ENCODE measurements around the gene SEPHS1.
"Not testable (repeated sequence)": the region's sequence is repeated elsewhere in the genome, so short reads cannot be mapped to it uniquely, and the experiment has no call there.

SEPHS1 gene

DNA sequence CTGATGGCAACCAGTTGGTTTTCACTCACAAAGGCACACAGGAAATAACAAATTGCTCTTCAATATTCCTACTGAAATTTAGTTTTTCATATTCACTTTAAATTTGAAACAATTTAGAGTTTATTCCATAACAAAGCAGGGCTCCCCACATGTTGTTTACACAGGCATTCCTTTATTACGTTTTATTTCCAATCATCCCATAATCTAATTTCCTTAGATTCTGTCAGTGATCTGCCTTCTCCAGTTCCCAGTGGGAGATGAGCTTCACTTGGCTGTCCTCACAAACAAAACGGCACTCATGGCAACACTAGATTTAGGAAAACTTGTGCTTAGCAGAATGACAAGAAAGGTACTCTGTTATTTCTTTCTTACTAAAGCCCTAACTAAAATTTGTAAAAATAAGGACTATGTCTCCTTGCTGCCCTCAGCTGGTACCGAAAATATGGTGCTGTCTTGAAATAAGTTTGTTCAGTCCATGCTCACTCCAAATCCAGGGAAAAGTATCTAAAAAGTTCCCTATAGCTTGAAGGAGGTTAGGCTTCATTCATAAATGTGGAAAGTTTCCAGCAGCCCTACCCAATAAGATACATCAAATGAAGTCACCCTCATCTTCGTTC, 71.2 kb downstream of the SEPHS1 start:
- no peak for DNase-seq

DNA sequence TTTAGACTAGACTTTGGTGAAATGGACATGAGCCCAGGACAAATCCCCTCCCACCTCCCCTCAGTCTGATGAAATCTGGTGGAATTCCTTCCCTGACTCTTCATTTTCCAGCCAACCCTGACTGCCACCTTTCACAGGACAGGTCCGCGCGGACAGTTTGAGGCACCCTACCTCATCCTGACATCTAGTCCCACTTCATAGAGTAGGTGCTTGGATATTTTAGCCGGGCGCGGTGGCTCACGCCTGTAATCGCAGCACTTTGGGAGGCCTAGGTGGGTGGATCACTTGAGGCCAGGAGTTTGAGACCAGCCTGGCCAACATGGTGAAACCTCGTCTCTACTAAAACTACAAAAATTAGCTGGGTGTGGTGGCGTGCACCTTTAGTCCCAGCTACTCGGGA, 71.9 kb downstream of the SEPHS1 start:
- DNase-seq, result not testable (repeated sequence)

DNA sequence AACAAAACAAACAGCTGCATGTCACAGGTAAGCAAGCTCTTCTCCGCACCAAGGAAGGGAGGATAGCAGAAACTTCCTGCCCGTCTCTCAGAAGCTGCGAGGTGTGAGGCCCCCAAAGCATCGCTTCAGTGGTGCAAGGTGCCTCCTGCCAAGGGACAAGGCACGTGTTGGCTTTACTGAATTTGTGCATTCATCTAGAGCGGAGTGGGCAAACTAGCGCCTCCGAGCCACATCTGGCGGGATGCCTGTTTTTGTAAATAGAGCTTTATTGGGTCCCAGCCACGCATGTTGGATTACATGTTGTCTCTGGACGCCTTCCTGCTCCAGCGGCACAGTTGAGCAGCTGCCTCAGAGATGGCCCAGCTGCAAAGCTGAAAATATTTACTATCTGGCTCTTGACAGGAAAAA, 75.9 kb downstream of the SEPHS1 start:
- peak; percentile 30 to 41 for DNase-seq

DNA sequence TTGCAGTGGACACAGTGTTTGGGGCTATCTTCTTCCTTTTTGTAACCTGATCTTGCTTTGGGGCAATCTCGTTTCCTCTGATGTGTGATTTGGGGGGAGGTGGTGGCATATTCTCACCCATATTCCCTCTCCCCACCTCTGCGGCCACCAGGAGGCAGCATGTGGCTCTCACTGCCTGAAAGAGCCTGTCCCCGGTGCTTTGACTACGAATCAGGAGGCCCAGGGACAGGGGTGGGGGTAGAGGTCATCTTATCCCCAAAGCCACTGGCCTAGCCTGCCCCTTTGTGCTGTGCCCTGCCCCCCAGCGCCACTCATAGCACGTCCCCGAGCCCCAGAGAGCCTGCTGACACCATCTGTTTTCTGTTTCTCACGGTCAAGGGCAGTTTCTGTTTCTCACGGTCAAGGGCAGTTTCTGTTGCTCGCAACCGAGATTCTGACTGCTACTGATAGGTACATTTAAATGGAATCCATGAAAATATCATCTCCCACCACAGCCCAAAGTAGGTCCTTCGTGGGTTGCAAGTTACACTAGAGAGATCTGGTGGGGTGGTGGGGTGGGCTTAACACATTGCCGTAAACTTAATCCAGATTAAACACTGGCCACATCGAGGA, 76.4 kb downstream of the SEPHS1 start:
- peak in 1 of 2 experiments; percentile 2 for DNase-seq

DNA sequence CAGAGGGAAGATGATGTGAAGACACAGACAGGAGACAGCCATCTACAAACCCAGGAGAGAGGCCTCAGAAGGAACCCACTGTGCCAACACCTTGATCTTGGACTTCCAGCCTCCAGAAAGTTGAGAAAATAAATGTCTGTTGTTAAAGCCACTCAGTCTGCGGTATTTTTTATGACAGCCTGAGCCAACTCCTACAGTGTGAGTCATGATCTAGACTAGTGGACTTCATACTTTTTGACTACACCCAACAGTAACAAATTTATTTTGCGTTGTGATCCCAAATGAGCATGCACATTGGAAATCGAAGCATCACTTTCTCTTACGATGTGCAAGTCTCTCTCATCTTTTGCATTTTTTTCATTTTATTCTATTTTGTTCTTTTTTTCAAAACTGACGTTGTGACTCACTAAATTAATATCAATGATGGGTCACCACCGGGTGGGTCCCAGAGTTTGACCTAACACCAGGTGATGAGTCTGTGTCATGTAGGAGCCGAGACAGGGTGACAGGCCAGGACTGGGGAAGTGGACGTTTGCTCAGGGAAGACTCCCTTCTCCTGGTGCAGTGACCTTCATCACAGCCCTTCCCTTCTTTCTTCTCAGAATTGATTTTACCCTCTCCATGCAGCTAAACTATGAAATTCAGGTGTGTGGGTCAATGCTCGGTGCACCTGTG, 77.1 kb downstream of the SEPHS1 start:
- DNase-seq, result no peak

DNA sequence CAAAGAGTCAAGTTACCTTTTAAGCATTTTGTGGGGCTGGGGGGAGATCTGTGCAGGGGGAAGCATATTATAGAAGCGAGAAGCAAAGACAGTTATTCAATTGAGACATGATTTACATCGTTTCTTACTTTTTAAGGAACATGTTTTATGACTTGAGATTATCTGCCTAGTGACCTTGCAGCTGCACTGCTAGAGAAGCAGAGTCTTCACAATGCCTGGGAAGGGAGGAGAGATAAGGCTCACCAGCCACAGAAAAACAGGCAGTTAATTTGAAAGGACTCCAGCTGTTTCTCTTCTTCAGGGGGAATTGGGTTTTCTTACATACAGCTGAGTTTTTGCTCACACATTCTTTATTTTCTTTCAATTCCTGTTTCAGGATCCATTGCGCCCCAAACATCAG, 79.3 kb downstream of the SEPHS1 start:
- no peak for DNase-seq

DNA sequence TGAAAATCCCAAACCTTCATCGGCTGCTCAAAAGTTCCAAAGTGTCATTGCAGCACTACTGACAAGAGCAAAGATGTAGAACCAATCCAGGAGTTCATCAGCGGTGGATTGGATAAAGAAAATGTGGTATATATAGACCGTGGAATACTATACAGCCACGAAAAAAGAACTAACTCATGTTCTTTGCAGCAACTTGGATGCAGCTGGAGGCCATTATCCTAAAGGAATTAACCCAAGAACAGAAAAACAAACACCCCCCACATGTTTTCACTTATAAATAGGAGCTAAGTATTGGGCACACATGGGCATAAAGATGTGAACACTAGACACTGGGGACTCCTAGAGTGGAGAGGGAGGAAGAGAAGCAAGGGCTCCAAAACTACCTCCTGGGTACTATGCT, 79.8 kb downstream of the SEPHS1 start:
- no peak for DNase-seq

All from NCI-H2081 (cell line).